G401.6 (cell line): ENCODE data around the gene LDAH.

Source experiments
- FAIRE-seq: peaks from 2 replicates; lab custom pipeline; 2012; peaks lifted over from hg19 to GRCh38; lab: Jason Lieb, UNC

The LDAH gene

GRCh38 chr2:20650877-20651730 is 171.8 kb downstream of the LDAH start, which contains the start of gene HS1BP3:
HS1BP3 (minus strand) TSS chr2:20651098; CDS start chr2:20651063, 35 bp downstream.
- no peak for FAIRE-seq

- no peak for FAIRE-seq
Measured at GRCh38 chr2:20650393-20650876, 172.5 kb downstream of the LDAH start.

- no peak for FAIRE-seq
Measured at GRCh38 chr2:20649976-20650375, 172.9 kb downstream of the LDAH start.

GRCh38 chr2:20649576-20649975 is 173.3 kb downstream of the LDAH start:
- no peak for FAIRE-seq

GRCh38 chr2:20648831-20649230 is 174.1 kb downstream of the LDAH start:
- no peak for FAIRE-seq

GRCh38 chr2:20648206-20648605 is 174.7 kb downstream of the LDAH start:
- no peak for FAIRE-seq

GRCh38 chr2:20647738-20648137 is 175.2 kb downstream of the LDAH start:
- FAIRE-seq, result no peak

- FAIRE-seq, result no peak
Measured at GRCh38 chr2:20647211-20647610, 175.7 kb downstream of the LDAH start.

- FAIRE-seq, result no peak
Measured at GRCh38 chr2:20646446-20646845, 176.5 kb downstream of the LDAH start.

GRCh38 chr2:20645761-20646160 is 177.1 kb downstream of the LDAH start:
- FAIRE-seq, result no peak

- FAIRE-seq, result no peak
Measured at GRCh38 chr2:20645301-20645701, 177.6 kb downstream of the LDAH start.

- no peak for FAIRE-seq
Measured at GRCh38 chr2:20643826-20644225, 179.1 kb downstream of the LDAH start.

- no peak for FAIRE-seq
Measured at GRCh38 chr2:20643060-20643459, 179.8 kb downstream of the LDAH start.

GRCh38 chr2:20642055-20642971 is 180.6 kb downstream of the LDAH start:
- no peak for FAIRE-seq

GRCh38 chr2:20641123-20641985 is 181.5 kb downstream of the LDAH start:
- FAIRE-seq, result no peak

- FAIRE-seq, result no peak
Measured at GRCh38 chr2:20640411-20641122, 182.3 kb downstream of the LDAH start.

- no peak for FAIRE-seq
Measured at GRCh38 chr2:20638646-20639430, 184.1 kb downstream of the LDAH start.

- FAIRE-seq, result no peak
Measured at GRCh38 chr2:20638014-20638413, 184.9 kb downstream of the LDAH start.

- FAIRE-seq, result no peak
Measured at GRCh38 chr2:20637147-20637546, 185.8 kb downstream of the LDAH start.
